ENCODE results near the gene PTPN4. TPM values are rescaled to one million over a fixed set of nuclear protein-coding genes. Genes with fewer than 3 reads are reported as not detected.
A peak's percentile ranks its signal among the peaks of the same experiment; 100 is the strongest.

The PTPN4 gene
- 22.1 and 22.5 TPM in 2 replicates for total RNA-seq

- Mint-ChIP-seq H3K4me3 (ENCODE audit: low read depth) (peak within 1 kb of the TSS; percentile 89), H3K27me3 (ENCODE audit: low read depth) (no peaks in the 10 kb centered on the region), H3K4me1 (ENCODE audit: low read depth) (peaks cover 42% of the 10 kb centered on the region), H3K27ac (peak within 1 kb of the TSS; percentile 78), H3K36me3 (ENCODE audit: low read depth) (peaks cover 4% of the 10 kb centered on the region), H3K9me3 (no peaks in the 10 kb centered on the region)
- DNase-seq (ENCODE audit: low spot score): peak; percentile 96
- intact Hi-C loops (cut with micrococcal nuclease): loop anchor here (1.0 to 5.0 kb wide), 7 partner anchors 57 to 473 kb away; partner anchors contain the start of genes EPB41L5 and TMEM177
Measured at GRCh38 chr2:119759451-119760236, at the start of gene PTPN4. TSS of gene PTPN4 (plus strand) at chr2:119759922. CDS start at chr2:119809854, 49,932 bp downstream.

GRCh38 chr2:119710281-119710680, 49.4 kb upstream of the PTPN4 start:
- Mint-ChIP-seq H3K4me3 (ENCODE audit: low read depth) (no peak overlapping the region), H3K27ac (no peak overlapping the region), H3K27me3 (ENCODE audit: low read depth) (no peaks in the 10 kb centered on the region), H3K4me1 (ENCODE audit: low read depth) (no peaks in the 10 kb centered on the region), H3K9me3 (peaks cover under 1% of the 10 kb centered on the region), H3K36me3 (ENCODE audit: low read depth) (no peaks in the 10 kb centered on the region)
- DNase-seq (ENCODE audit: low spot score): no peak
- intact Hi-C loops (cut with micrococcal nuclease): no loop called here

- intact Hi-C loops (cut with micrococcal nuclease): no loop called here
- H3K4me1 Mint-ChIP-seq (ENCODE audit: low read depth): no peaks in the 10 kb centered on the region
- H3K36me3 Mint-ChIP-seq (ENCODE audit: low read depth): no peaks in the 10 kb centered on the region
- DNase-seq (ENCODE audit: low spot score): no peak
- H3K27me3 Mint-ChIP-seq (ENCODE audit: low read depth): no peaks in the 10 kb centered on the region
- H3K27ac Mint-ChIP-seq: no peak overlapping the region
- no peaks in the 10 kb centered on the region for H3K9me3 Mint-ChIP-seq
- no peak overlapping the region for H3K4me3 Mint-ChIP-seq (ENCODE audit: low read depth)
Measured at GRCh38 chr2:119711352-119711751, 48.4 kb upstream of the PTPN4 start.

- no peaks in the 10 kb centered on the region for H3K4me1 Mint-ChIP-seq (ENCODE audit: low read depth)
- no peak for DNase-seq (ENCODE audit: low spot score)
- intact Hi-C loops (cut with micrococcal nuclease): no loop called here
- no peaks in the 10 kb centered on the region for H3K9me3 Mint-ChIP-seq
- H3K27ac Mint-ChIP-seq: no peak overlapping the region
- H3K27me3 Mint-ChIP-seq (ENCODE audit: low read depth): no peaks in the 10 kb centered on the region
- H3K4me3 Mint-ChIP-seq (ENCODE audit: low read depth): no peak overlapping the region
- no peaks in the 10 kb centered on the region for H3K36me3 Mint-ChIP-seq (ENCODE audit: low read depth)
Measured at GRCh38 chr2:119712571-119712970, 47.2 kb upstream of the PTPN4 start.

GRCh38 chr2:119713819-119714490, 45.8 kb upstream of the PTPN4 start:
- peaks cover 4% of the 10 kb centered on the region for H3K4me1 Mint-ChIP-seq (ENCODE audit: low read depth)

GRCh38 chr2:119715409-119716283, 44.1 kb upstream of the PTPN4 start:
- no peaks in the 10 kb centered on the region for H3K9me3 Mint-ChIP-seq
- no peaks in the 10 kb centered on the region for H3K36me3 Mint-ChIP-seq (ENCODE audit: low read depth)
- H3K4me3 Mint-ChIP-seq (ENCODE audit: low read depth): no peak overlapping the region
- no peak overlapping the region for H3K27ac Mint-ChIP-seq
- DNase-seq (ENCODE audit: low spot score): no peak
- intact Hi-C loops (cut with micrococcal nuclease): no loop called here
- peaks cover 5% of the 10 kb centered on the region for H3K4me1 Mint-ChIP-seq (ENCODE audit: low read depth)
- no peaks in the 10 kb centered on the region for H3K27me3 Mint-ChIP-seq (ENCODE audit: low read depth)

More at GRCh38 chr2:119713819-119714490, 45.8 kb upstream of the PTPN4 start:
- intact Hi-C loops (cut with micrococcal nuclease): no loop called here
- Mint-ChIP-seq H3K27ac (no peak overlapping the region), H3K27me3 (ENCODE audit: low read depth) (no peaks in the 10 kb centered on the region), H3K9me3 (no peaks in the 10 kb centered on the region), H3K36me3 (ENCODE audit: low read depth) (no peaks in the 10 kb centered on the region), H3K4me3 (ENCODE audit: low read depth) (no peak overlapping the region)
- DNase-seq (ENCODE audit: low spot score): no peak

- Mint-ChIP-seq H3K27me3 (ENCODE audit: low read depth) (no peaks in the 10 kb centered on the region), H3K36me3 (ENCODE audit: low read depth) (no peaks in the 10 kb centered on the region), H3K27ac (no peak overlapping the region), H3K4me3 (ENCODE audit: low read depth) (no peak overlapping the region), H3K4me1 (ENCODE audit: low read depth) (peaks cover 5% of the 10 kb centered on the region), H3K9me3 (no peaks in the 10 kb centered on the region)
- intact Hi-C loops (cut with micrococcal nuclease): no loop called here
- DNase-seq (ENCODE audit: low spot score): no peak
Measured at GRCh38 chr2:119716284-119716672, 43.4 kb upstream of the PTPN4 start.

GRCh38 chr2:119718501-119719260, 41.0 kb upstream of the PTPN4 start:
- Mint-ChIP-seq H3K27me3 (ENCODE audit: low read depth) (no peaks in the 10 kb centered on the region), H3K36me3 (ENCODE audit: low read depth) (no peaks in the 10 kb centered on the region), H3K9me3 (no peaks in the 10 kb centered on the region), H3K4me3 (ENCODE audit: low read depth) (no peak overlapping the region), H3K4me1 (ENCODE audit: low read depth) (peaks cover 7% of the 10 kb centered on the region), H3K27ac (peak overlapping the region; percentile 45)
- DNase-seq (ENCODE audit: low spot score): no peak
- intact Hi-C loops (cut with micrococcal nuclease): no loop called here

- H3K27me3 Mint-ChIP-seq (ENCODE audit: low read depth): no peaks in the 10 kb centered on the region
- no peaks in the 10 kb centered on the region for H3K36me3 Mint-ChIP-seq (ENCODE audit: low read depth)
- no peak overlapping the region for H3K4me3 Mint-ChIP-seq (ENCODE audit: low read depth)
- intact Hi-C loops (cut with micrococcal nuclease): no loop called here
- H3K4me1 Mint-ChIP-seq (ENCODE audit: low read depth): peaks cover 11% of the 10 kb centered on the region
- H3K9me3 Mint-ChIP-seq: no peaks in the 10 kb centered on the region
- no peak overlapping the region for H3K27ac Mint-ChIP-seq
- no peak for DNase-seq (ENCODE audit: low spot score)
Measured at GRCh38 chr2:119719261-119719627, 40.5 kb upstream of the PTPN4 start.

GRCh38 chr2:119721043-119721442, 38.7 kb upstream of the PTPN4 start:
- H3K27ac Mint-ChIP-seq: no peak overlapping the region
- H3K4me3 Mint-ChIP-seq (ENCODE audit: low read depth): no peak overlapping the region
- H3K4me1 Mint-ChIP-seq (ENCODE audit: low read depth): peaks cover 11% of the 10 kb centered on the region
- H3K27me3 Mint-ChIP-seq (ENCODE audit: low read depth): no peaks in the 10 kb centered on the region
- intact Hi-C loops (cut with micrococcal nuclease): no loop called here
- no peaks in the 10 kb centered on the region for H3K9me3 Mint-ChIP-seq
- DNase-seq (ENCODE audit: low spot score): no peak
- H3K36me3 Mint-ChIP-seq (ENCODE audit: low read depth): no peaks in the 10 kb centered on the region

GRCh38 chr2:119721462-119721861, 38.3 kb upstream of the PTPN4 start:
- no peak overlapping the region for H3K27ac Mint-ChIP-seq
- no peaks in the 10 kb centered on the region for H3K36me3 Mint-ChIP-seq (ENCODE audit: low read depth)
- no peaks in the 10 kb centered on the region for H3K9me3 Mint-ChIP-seq
- H3K4me3 Mint-ChIP-seq (ENCODE audit: low read depth): no peak overlapping the region
- intact Hi-C loops (cut with micrococcal nuclease): no loop called here
- no peaks in the 10 kb centered on the region for H3K27me3 Mint-ChIP-seq (ENCODE audit: low read depth)
- DNase-seq (ENCODE audit: low spot score): no peak
- H3K4me1 Mint-ChIP-seq (ENCODE audit: low read depth): peaks cover 11% of the 10 kb centered on the region

- Mint-ChIP-seq H3K4me3 (ENCODE audit: low read depth) (no peak overlapping the region), H3K27ac (no peak overlapping the region), H3K27me3 (ENCODE audit: low read depth) (no peaks in the 10 kb centered on the region), H3K4me1 (ENCODE audit: low read depth) (peaks cover 11% of the 10 kb centered on the region), H3K36me3 (ENCODE audit: low read depth) (no peaks in the 10 kb centered on the region), H3K9me3 (no peaks in the 10 kb centered on the region)
- intact Hi-C loops (cut with micrococcal nuclease): no loop called here
- no peak for DNase-seq (ENCODE audit: low spot score)
Measured at GRCh38 chr2:119721904-119722303, 37.8 kb upstream of the PTPN4 start.
